GM06990 (cell line): ENCODE results near the gene XIRP1.

Source experiments
- DNase-seq: peaks from one replicate; pipeline ENCODE4 v3.0.0-alpha.2; 2011; ENCODE audit not compliant: insufficient read length; ENCODE audit errors: extremely low read depth
- H3K27me3 ChIP-seq: replicated peaks from 2 replicates; pipeline ENCODE4 v1.6.0; 2011; ENCODE audit warnings: low read length; ENCODE audit not compliant: control insufficient read depth, insufficient read depth
- H3K36me3 ChIP-seq: 2 replicates; pipeline ENCODE4 v1.5.1; 2011; ENCODE audit warnings: low read length; ENCODE audit not compliant: control insufficient read depth, insufficient read depth
- H3K4me3 ChIP-seq: replicated peaks from 2 replicates; pipeline ENCODE4 v1.5.1; 2011; ENCODE audit warnings: low read depth, mild to moderate bottlenecking, control low read depth, low read length
- TF ChIP-seq, protein P1 (sequence below): IDR thresholded peaks from 2 replicates; pipeline ENCODE4 v1.5.1; 2011; ENCODE audit warnings: low read length, control low read depth, mild to moderate bottlenecking, inconsistent platforms; ENCODE audit not compliant: insufficient read depth, poor library complexity, severe bottlenecking

XIRP1 gene

DNA sequence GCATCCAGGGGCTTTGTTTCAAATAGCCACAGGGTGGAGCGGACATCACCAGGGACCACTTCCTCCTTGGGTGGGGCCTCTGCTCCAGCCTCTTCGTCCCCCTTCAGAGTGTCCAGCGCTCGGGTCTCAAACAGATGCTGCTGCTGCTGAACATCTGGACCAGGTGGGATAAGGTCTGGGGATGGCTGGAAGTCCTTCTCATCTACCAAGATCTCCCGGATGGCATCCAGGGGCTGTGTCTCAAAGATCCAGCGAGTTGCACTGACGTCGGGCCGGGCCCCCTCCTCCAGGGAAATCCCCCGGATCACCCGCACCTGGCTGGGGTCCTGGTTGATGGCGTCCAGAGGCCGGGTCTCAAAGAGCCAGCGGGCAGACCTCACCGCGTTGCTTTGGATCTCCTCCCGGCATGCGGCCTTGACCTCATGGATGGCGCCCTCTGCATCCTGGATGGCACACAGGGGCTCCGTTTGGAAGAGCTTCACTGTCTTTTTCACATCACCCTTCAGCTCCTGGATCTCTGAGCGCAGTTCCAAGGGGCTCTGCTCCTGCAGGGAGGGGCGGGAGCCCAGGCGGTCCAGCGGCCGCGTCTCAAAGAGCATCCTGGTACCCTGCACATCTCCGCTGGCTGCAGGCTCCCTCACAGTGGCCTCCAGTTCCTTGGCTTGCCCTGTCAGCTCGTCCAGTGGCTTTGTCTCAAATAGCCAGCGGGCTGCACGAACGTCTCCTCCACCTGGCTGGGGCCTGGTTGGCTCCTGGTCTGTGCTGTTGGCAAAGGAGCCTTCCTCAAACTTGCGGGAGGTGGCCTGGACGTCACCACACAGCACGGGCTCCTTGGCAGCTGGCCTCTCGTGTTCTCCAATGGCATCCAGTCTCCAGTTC lies 3.9 kb downstream of the XIRP1 start:
- Histone ChIP-seq H3K27me3 (no peaks in the 10 kb centered on the region), H3K4me3 (no peak overlapping the region), H3K36me3 (no peaks in the 10 kb centered on the region)
- TF ChIP-seq, protein P1, sequence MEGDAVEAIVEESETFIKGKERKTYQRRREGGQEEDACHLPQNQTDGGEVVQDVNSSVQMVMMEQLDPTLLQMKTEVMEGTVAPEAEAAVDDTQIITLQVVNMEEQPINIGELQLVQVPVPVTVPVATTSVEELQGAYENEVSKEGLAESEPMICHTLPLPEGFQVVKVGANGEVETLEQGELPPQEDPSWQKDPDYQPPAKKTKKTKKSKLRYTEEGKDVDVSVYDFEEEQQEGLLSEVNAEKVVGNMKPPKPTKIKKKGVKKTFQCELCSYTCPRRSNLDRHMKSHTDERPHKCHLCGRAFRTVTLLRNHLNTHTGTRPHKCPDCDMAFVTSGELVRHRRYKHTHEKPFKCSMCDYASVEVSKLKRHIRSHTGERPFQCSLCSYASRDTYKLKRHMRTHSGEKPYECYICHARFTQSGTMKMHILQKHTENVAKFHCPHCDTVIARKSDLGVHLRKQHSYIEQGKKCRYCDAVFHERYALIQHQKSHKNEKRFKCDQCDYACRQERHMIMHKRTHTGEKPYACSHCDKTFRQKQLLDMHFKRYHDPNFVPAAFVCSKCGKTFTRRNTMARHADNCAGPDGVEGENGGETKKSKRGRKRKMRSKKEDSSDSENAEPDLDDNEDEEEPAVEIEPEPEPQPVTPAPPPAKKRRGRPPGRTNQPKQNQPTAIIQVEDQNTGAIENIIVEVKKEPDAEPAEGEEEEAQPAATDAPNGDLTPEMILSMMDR = no peak
- DNase-seq = no peak

DNA sequence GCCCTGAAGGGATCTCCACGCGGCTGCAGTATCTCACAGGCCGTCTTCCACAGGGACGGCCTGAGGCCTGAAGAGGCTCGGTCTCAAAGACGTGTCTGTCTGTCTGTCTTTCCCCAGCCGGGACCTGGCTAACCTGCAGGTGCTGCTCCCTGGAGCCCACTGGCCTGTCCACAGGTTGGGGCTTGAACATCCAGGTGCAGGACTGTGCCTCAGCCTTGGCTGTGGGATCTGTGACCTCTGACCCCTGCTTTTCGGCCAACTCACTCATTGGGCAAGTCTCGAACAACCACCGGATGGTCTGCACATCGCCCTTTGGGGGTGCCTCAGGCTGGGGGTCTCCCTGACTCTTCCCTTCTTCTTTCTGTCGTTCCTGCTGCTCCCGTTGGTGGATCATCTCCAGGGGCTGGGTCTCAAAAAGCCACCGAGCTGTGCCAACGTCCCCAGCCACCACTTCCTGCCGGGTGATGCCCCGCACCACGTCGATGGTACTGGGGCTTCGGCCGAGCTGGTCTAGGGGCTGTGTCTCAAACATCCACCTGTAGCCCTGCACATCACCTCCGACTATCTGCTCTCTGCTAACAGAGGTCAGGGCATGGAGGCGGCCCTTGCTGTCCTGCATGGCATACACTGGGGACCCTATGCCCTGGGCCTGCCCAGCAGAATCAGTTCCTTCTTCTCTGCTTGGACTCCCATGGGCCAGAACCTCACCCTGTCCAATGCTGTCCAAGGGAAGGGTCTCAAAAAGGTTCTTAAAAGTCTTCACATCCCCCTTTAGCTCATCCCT lies 4.8 kb downstream of the XIRP1 start:
- Histone ChIP-seq H3K27me3 (no peaks in the 10 kb centered on the region), H3K4me3 (no peak overlapping the region), H3K36me3 (no peaks in the 10 kb centered on the region)
- no peak for DNase-seq
- TF ChIP-seq, protein P1 = no peak

DNA sequence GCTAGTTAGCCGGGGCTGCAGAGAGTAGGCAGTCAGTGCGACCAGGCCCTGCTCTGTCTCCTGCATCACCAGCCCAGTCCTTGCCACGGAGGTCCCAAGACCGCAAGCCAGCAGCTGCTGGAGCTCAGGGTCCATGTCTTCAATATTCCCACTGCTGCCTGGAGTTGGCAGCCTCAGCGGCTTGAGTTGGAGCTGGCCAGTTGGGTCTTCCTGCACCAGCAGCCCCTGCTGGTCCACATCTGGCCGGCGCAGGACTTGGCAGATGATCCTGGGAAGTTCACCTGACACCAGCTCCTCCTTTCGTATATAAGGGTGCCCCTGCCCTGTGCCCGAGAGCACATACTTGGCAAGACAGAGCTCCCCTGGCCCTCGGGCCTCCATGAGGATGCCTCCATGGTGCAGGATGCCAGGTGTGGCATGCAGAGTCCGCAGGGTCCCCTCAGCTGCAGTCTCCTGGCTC lies 5.7 kb downstream of the XIRP1 start:
- no peak for DNase-seq
- TF ChIP-seq, protein P1 = no peak
- no peak overlapping the region for H3K4me3 ChIP-seq
- no peaks in the 10 kb centered on the region for H3K27me3 ChIP-seq
- H3K36me3 ChIP-seq = no peaks in the 10 kb centered on the region

DNA sequence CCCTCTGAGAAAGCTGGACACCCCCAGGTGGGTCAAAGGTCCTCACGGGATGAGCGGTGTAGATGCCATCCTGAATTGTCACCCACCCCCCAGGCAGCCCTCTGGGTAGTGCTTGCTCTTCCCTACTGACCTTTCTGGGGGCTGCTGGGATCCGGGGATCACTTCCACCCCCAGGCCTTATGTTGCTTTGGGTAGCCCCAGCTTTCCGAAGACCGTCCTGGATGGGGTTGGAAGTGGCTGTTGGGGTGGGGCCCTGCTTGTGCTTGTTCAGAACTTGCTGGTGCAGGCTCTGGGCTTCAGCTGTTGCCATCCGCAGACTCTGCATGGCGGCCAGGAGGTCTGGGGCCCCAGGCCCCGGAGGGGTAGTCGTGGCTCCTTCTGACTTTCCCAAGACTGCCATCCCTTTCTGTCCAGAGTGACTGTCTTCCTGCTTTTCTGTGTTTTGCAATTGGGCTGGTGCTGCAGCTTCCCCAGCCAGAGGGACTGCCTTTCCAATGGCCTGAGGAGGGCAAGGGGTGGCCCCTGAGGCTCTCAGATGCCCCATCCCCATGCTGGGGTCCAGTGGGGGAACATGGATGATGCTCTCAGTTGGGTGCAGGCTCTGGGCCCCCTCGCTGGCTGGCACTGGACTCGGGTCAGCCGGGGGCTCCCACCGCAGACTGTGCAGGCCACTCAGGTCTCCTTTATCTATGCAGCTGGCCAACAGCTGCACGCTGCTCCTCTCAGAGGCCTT lies 6.3 kb downstream of the XIRP1 start:
- no peaks in the 10 kb centered on the region for H3K36me3 ChIP-seq
- H3K4me3 ChIP-seq = no peak overlapping the region
- no peak for DNase-seq
- TF ChIP-seq, protein P1 = no peak
- no peaks in the 10 kb centered on the region for H3K27me3 ChIP-seq

DNA sequence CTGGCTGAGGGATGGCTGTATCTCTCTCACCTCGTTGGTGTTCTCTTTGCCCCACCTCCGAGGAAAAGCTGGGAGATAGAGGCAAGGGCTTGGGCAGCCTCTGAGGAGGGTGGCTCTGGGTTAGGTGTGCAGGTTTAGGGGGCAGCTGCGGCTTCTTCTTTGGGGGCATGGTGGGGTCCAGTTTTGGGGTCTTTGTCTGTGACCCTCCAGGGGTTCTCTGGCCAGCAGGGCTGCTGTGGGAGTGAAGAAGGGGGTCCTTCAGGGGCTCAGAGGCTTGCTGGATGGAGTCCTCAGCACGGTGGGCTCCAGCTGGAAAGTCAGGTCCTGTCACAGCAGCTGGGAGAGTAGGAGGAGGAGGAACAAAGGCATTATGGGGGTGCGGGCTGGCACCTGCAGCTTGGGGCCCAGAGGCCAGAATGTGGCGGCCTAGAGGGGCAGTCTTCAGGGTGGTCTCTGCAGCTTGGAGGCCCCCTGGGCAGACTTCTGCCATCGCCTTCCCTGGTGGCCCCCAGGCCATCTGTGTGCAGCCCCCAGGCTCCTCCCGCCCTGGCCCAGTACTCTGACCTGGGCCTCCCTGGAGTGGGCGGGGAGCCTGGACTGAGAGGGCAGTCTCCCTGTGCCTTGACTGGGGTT lies 7.0 kb downstream of the XIRP1 start:
- TF ChIP-seq, protein P1 = no peak
- DNase-seq = no peak
- H3K27me3 ChIP-seq = 0 out of 2 replicates have a peak, but pooled peaks cover under 1% of the 10 kb centered on the region
- H3K4me3 ChIP-seq = no peak overlapping the region
- no peaks in the 10 kb centered on the region for H3K36me3 ChIP-seq
